ENCODE data around the gene KIF9. TPM values are rescaled to one million over a fixed set of nuclear protein-coding genes. Genes with fewer than 3 reads are reported as not detected.

The KIF9 gene
- total RNA-seq, 1 experiment from 2014 or later = 13.1 TPM

GRCh38 chr3:47245271-47245670 is 37.3 kb downstream of the KIF9 start:
- Histone ChIP-seq H2AFZ (ENCODE audit: low read depth, low read length, poor library complexity, severe bottlenecking) (no peak overlapping the region), H3K36me3 (ENCODE audit: control insufficient read depth in 1 of 2, insufficient read depth in 2 of 2, low read length in 2 of 2) (no peaks in the 10 kb centered on the region), H3K9ac (ENCODE audit: low read length) (no peak overlapping the region), H3K4me2 (ENCODE audit: low read length) (no peak overlapping the region), H3K27ac (ENCODE audit: low read depth, low read length) (no peak overlapping the region), H4K20me1 (ENCODE audit: insufficient read depth) (no peaks in the 10 kb centered on the region), H3K27me3 (ENCODE audit: insufficient read depth, low read length) (no peaks in the 10 kb centered on the region), H3K4me1 (ENCODE audit: control insufficient read depth in 1 of 2, insufficient read depth in 2 of 2, low read length in 2 of 2) (0 out of 4 replicates have a peak, but pooled peaks cover 0 to under 1% of the 10 kb centered on the region in 2 experiments), H3K9me2 (ENCODE audit: insufficient read depth) (no peaks in the 10 kb centered on the region), H3K9me3 (ENCODE audit: control insufficient read depth in 1 of 2, insufficient read depth in 1 of 2, low read depth in 1 of 2, low read length in 2 of 2) (no peaks in the 10 kb centered on the region), H3K79me2 (ENCODE audit: insufficient read depth, low read length) (no peaks in the 10 kb centered on the region), H3K4me3 (replicated peaks in 1 of 2; ENCODE audit: low read depth in 1 of 2, low read length in 2 of 2) (no peak overlapping the region)
- ATAC-seq (no peak), DNase-seq (ENCODE audit: low read depth, low spot score) (no peak)
- intact Hi-C loops (cut with micrococcal nuclease) = no loop called here
- CTCF ChIA-PET = no interaction called here
- RAD21 ChIA-PET (ENCODE audit: low non-redundant PET in 1 of 2, low total read pairs in 2 of 2, uncharacterized antibody in 2 of 2, unreplicated experiment in 2 of 2) = no interaction called here
- BruUV-seq (replicated peaks) = no TSS peak
- POLR2A ChIA-PET = no interaction called here
- no peak for TF ChIP-seq SIN3A (IDR thresholded peaks at IDR 0.05; ENCODE audit: low read depth)
- no peak for TF ChIP-seq EZH2 (IDR thresholded peaks at IDR 0.05)
- no peak for TF ChIP-seq FOSL1 (IDR thresholded peaks at IDR 0.05; ENCODE audit: low read depth)
- no peak for TF ChIP-seq ZFX (IDR thresholded peaks at IDR 0.05)
- no peak for TF ChIP-seq TCF7L2 (IDR thresholded peaks at IDR 0.05; ENCODE audit: borderline replicate concordance, extremely low read depth, insufficient read depth, insufficient read length)
- TF ChIP-seq RAD21 (IDR thresholded peaks at IDR 0.05; ENCODE audit: low read depth) = no peak
- no peak for TF ChIP-seq JUND (IDR thresholded peaks at IDR 0.05)
- no peak for TF ChIP-seq POLR2AphosphoS5 (IDR thresholded peaks at IDR 0.05; ENCODE audit: low read depth, low read length)
- TF ChIP-seq MAX (IDR thresholded peaks at IDR 0.05) = no peak
- no peak for TF ChIP-seq ZBTB33 (IDR thresholded peaks at IDR 0.05; ENCODE audit: extremely low read depth, insufficient replicate concordance, low read length)
- TF ChIP-seq EGR1 (IDR thresholded peaks at IDR 0.05; ENCODE audit: low read depth) = no peak
- no peak for TF ChIP-seq SRF (IDR thresholded peaks at IDR 0.05; ENCODE audit: low read depth)
- no peak for TF ChIP-seq EZH2phosphoT487 (IDR thresholded peaks at IDR 0.05; ENCODE audit: borderline replicate concordance)
- TF ChIP-seq CBX3 (IDR thresholded peaks at IDR 0.05; ENCODE audit: low read depth) = no peak
- TF ChIP-seq CEBPB (IDR thresholded peaks at IDR 0.05; ENCODE audit: low read depth) = no peak
- no peak for TF ChIP-seq REST (IDR thresholded peaks at IDR 0.05; ENCODE audit: low read depth)
